ENCODE measurements around the gene IER5L.
"Not testable (repeated sequence)": the region's sequence is repeated elsewhere in the genome, so short reads cannot be mapped to it uniquely, and the experiment has no call there.

IER5L gene

DNA sequence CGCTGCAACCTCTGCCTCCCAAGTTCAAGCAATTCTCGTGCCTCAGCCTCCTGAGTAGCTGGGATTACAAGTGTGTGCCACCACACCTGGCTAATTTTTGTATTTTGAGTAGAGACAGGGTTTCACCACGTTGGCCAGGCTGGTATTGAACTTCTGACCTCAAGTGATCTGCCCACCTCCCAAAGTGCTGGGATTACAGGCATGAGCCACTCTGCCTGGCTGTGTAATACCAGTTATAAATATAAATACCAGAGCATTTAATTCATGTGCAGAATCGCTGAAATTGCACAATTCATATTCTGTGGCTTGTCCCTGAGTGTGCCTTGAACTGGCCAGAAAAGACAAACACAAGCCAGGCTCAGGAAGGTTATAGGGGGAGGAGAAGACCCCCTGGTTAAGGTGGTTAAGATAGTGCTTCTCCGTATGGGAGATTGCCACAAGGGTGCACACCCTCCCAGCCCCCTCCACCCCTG is 14.8 kb downstream of the IER5L start:
- FAIRE-seq; DNase-seq (ENCODE audit: low spot score): not testable (repeated sequence)

DNA sequence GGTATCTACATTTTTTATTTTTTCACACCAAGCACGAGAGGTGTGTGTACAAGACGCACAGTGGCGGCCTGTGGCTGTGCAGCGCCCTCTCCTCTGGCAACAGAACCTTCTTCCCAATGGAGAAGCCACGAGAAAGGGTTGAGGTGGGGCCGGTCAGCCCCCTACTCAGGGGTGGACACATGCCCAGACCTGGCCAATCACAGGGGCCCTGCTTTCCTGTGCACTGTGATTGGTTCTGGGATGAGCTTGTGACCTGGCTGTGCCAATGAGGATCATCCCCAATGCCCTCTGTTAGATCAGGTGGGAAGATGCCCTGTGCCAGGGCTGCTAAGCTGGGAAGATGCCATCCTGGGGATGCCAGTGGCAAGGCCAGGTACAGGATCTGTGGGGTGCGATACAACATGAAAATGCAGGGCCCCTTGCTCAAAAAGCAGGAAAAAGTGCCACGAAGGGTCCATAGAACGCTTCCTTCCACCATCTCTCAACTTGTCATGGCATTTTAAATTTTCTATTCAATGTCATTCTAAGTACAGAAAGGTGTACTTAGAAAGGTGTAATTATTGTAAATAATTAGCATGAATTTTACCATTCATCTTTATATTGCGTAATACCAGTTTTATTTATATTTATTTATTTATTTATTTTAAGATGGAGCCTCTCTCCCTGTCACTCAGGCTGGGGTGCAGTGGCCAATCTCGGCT is 15.4 kb downstream of the IER5L start:
- DNase-seq (ENCODE audit: low spot score) (no peak), FAIRE-seq (no peak)

- FAIRE-seq (no peak), DNase-seq (ENCODE audit: low spot score) (no peak)
Measured at GRCh38 chr9:129161534-129161837, 16.6 kb downstream of the IER5L start.

- FAIRE-seq = no peak
- peak; percentile 32 for DNase-seq (ENCODE audit: low spot score)
Measured at GRCh38 chr9:129160712-129161533, 17.1 kb downstream of the IER5L start.

DNA sequence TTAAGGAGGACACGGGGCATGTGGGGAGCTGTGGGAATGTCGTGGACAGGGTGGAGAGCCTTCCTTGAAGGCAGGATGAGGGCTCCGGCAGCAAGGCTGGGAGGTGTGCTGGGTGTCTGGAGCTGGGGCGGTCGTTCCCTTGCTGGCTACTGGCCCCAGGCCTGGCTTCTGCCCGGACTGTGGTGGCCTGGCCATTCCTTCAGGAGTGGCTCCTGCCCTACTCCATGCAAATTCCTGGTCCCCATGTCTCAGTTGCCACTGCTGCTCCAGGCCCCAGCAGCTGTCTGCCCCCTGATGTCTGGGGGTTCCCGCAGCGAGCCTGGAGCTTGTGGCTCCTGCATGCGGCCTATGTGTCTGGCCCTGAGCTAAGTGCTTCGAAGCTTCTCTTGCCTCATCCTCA is 21.9 kb downstream of the IER5L start:
- FAIRE-seq = no peak
- DNase-seq (ENCODE audit: low spot score) = no peak

- FAIRE-seq (no peak), DNase-seq (ENCODE audit: low spot score) (no peak)
Measured at GRCh38 chr9:129154866-129155477, 23.1 kb downstream of the IER5L start.

- no peak for DNase-seq (ENCODE audit: low spot score)
- FAIRE-seq = no peak
Measured at GRCh38 chr9:129151469-129151868, 26.6 kb downstream of the IER5L start.

DNA sequence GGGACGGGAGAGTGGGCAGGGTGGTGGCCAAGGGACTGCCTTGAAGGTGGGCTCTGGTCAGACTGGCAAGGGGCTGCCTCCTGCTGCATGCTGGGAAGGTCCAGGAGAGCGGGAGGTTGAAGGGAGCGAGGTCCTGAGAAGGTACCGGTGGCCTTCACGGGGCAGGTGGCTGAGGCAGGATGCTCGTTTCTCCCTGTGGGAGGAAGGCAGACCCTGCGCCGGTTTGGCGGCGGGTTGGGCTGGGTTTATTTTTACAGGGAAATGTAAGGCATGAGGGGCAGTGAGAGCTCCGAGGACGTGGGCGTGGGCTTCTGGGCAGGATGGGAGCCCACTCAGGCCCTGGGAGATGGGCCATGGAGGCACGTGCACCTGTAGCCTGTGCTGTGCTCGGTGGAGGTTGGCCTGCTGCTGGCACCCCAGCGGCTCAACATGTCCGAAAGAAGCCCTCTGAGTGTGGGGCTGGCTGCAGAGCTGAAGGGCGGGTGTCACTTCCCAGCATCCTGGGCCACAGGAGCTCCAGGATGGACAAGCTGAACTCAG is 27.3 kb downstream of the IER5L start:
- DNase-seq (ENCODE audit: low spot score) (no peak), FAIRE-seq (no peak)

- no peak for FAIRE-seq
- DNase-seq (ENCODE audit: low spot score) = no peak
Measured at GRCh38 chr9:129150122-129150521, 27.9 kb downstream of the IER5L start.

DNA sequence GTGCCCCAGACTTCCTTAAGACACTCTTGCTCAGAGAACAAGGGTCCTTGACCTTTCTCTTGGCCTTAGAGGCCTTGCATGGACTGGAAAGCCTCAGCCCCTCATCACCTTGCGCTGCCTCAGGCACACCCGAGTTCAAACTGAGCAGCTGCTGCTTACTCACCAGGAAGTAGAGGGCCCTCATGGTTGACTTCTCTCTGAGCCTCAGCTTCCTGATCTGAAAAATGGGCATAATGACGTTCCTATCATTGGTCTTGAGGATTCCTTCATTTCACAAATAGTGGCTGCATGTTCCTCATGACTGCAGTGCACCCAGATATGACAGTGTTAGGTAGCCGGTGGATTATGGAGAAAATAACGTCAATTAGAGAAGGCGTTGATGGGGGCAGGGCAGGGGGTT is 28.6 kb downstream of the IER5L start:
- DNase-seq (ENCODE audit: low spot score) (no peak), FAIRE-seq (no peak)

DNA sequence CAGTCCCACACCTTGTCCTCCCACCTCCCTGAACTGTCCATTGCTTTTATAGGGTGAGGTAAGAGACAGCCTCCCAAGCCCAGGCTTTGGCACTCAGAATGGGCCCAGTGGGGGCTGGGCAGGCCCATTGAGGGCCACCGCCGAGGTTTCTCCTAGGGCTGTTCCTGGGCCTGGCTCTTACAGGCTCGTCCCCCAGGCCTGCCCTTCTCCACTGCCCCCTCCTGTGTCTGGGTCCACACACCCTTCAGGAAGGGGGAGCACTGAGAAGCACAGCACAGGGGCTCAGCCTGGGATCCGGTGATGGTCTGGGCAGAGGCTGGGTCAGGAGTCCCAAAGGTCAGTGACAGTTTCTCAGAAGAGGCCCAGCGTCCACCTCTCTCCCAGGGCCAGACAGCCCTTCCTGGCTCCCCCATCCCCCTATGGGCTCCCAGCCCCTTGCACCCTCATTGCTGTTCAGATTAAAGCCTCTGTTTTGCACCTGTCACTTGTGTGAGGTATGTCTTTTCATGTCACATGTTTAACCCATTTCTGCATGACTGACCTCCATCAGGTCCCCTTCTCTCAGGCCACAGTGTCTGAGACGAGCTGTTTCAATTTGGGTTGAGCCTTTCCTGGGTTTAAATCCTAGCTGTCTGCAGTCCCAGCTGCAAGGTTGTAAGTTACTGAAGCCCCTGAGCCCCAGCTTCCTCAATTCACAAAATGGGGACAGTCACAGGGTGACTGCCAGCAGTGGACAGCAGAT is 29.4 kb downstream of the IER5L start:
- FAIRE-seq (no peak), DNase-seq (ENCODE audit: low spot score) (no peak)

- DNase-seq (ENCODE audit: low spot score) (peak; percentile 27), FAIRE-seq (no peak)
Measured at GRCh38 chr9:129146441-129146941, 31.6 kb downstream of the IER5L start.

DNA sequence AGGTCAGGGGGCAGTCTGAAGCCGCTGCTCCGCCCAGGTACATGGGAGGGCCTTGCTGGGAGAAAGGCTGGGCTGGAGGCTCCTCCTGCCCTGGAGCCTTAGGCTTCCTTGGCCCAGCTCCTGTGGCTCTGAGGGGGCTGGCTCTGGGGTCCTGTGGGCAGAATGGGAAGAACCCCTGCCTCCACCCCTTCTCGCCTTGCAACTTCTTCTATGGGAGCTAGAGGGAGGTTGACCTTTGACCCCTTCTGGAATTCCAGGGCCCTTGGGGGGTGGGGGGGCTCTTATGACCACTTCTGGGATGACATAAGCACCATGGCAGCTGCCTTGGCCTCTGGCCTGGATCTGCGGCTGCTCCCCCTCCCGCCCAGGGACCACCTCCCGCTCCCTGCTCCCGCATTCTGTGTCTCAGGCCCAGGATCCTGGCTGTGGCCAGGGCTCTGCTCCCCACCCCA is 32.2 kb downstream of the IER5L start:
- peak; percentile 73 for FAIRE-seq
- DNase-seq (ENCODE audit: low spot score) = peak; percentile 89

GRCh38 chr9:129145316-129145715 is 32.7 kb downstream of the IER5L start:
- DNase-seq (ENCODE audit: low spot score) (no peak), FAIRE-seq (no peak)

DNA sequence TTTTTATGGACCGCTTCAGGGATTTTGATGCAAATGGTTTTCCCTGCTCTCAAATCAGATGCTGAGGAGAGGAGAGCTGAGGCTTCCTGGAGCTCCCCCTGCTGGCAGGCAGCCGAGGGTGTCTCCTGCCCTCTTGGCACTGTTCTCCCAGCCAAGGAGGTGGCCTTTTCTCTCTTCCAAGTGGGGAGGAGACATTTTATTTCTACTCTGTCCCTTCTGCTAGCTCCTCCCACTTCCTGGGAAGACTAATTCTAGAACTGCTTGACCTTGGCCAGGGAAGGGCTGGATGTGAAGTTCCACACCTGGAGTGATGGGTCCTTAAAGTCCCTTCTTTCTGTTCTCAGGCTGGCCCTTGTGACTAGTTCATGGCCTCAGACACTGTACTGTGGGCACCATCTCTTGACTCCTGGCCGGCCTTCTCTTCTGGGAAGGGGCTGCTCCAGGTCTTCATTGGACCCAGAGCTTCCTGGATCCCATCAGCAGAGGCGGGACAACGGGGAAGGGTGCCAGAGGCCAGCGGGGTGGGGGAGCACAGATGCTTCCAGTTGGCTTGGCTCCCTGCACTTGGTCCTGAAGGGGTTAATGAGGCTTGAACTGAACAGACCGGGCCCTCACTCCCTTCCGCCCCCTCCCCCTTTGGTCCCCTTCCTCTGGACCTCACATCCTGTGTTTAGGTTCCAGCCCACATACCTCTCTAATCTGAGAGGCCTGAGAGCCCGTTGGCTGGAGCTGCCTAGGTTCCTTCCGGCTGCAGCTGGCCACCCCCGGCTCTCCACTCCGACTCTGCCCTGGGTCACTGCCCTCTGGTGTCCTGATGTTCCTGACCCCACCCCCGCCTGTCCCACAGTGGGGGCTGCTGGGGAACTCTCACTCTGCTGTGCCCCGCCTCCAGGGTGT is 34.8 kb downstream of the IER5L start:
- FAIRE-seq (peak; percentile 85), DNase-seq (ENCODE audit: low spot score) (peak; percentile 91)

GRCh38 chr9:129142138-129142935 is 35.7 kb downstream of the IER5L start:
- FAIRE-seq (no peak), DNase-seq (ENCODE audit: low spot score) (no peak)

DNA sequence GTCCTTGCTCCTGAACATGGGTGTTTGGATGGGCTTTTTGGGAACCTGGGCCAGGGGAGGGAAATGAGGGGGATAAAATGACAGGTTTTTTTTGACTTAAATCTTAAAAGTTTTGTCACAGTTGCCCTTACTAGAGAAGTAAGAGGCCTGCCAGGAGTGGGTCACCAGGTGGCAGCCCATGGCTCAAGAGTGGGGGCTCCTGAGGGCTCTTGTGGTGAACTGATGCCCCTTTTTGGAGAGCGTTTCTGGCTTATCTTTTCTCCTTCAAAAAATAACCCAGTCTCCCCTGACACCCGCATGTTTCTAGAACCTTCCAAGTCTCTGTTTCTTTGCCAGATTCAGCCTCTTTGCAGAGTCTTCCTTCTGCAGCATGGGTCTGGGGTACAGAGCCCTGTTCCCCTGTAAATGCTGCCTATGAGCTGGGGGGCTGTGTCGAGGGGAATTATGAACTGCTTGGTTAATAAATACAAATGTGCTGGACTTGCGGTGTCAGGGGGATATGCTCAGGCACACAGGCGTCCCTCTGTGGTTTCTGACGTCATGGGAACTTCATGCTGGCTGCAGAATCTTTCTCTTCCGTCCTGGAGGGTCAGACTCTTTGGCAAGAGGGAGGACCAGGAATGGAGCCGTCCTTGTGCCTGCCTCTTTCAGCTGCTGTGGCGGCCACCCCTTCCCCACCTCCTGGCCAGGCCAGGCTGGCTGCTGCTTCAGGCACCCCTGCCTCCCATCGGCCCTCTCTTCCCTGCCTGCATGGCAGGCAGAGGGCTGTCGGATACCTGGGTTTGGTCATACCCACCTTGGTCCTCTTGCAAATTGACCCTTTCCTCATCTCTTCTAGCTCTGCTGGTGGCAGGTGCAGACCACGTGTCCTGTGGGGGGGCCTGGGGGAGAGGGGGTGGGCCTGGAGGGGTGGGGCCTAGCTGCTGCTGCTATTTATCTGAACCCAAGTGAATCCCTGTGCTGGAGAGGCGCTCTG is 36.7 kb downstream of the IER5L start:
- FAIRE-seq (peak; percentile 88), DNase-seq (ENCODE audit: low spot score) (peak; percentile 94)
